A549 (cell line): ENCODE results near the gene TAF8. TPM values are rescaled to one million over a fixed set of nuclear protein-coding genes. Genes with fewer than 3 reads are reported as not detected.

ENCODE experiments used
- ATAC-seq, 2 experiments: fragments of 200-7000 bp in 1 of 2; fragments of >200 bp in 1 of 2; cut with Nextera tagmentation in 1 of 2; cut with Tn5 transposase in 1 of 2; 3 replicates each; pipeline versions ENCODE4 v1.8.0 to v1.9.1; 2018 to 2020; ENCODE audit warnings: mild to moderate bottlenecking in 1 of 2, moderate library complexity in 1 of 2
- CTCF ChIA-PET: fragments of 300-600 bp; sonication (Branson Sonifier 250); formaldehyde crosslinking; extraction: SDS; loops from one replicate; lab custom pipeline; 2021; ENCODE audit warnings: antibody characterized with exemption, inconsistent platforms; lab: Yijun Ruan, JAX
- POLR2A ChIA-PET: fragments of 350-600 bp; formaldehyde crosslinking; extraction: SDS; loops from one replicate; lab custom pipeline; 2021; ENCODE audit warnings: antibody characterized with exemption, inconsistent platforms; lab: Yijun Ruan, JAX
- DNase-seq, 2 experiments: peaks; one replicate each; pipeline versions ENCODE4 v3.0.0 to v3.0.0-alpha.2; 2011 to 2016; ENCODE audit warnings: low read depth in 1 of 2, low spot score in 1 of 2
- FAIRE-seq: peaks from 2 replicates; lab custom pipeline; 2011; peaks lifted over from hg19 to GRCh38; lab: Jason Lieb, UNC
- H3K27ac ChIP-seq, 2 experiments: fragments of >200 bp; sonication (Bioruptor Twin); formaldehyde crosslinking; 3 replicates each; pipeline ENCODE4 v1.5.1; 2016 to 2017
- H3K4me1 ChIP-seq: fragments of >200 bp; sonication (Bioruptor Twin); formaldehyde crosslinking; 3 replicates; pipeline ENCODE4 v1.6.1; 2016
- H3K4me2 ChIP-seq: fragments of >200 bp; sonication (Bioruptor Twin); formaldehyde crosslinking; 3 replicates; pipeline ENCODE4 v1.6.1; 2016
- H3K4me3 ChIP-seq: fragments of >200 bp; sonication (Bioruptor Twin); formaldehyde crosslinking; 3 replicates; pipeline ENCODE4 v1.5.1; 2016
- H3K9me3 ChIP-seq: fragments of >200 bp; sonication (Bioruptor Twin); formaldehyde crosslinking; 3 replicates; pipeline ENCODE4 v1.6.1; 2016
- BHLHE40 ChIP-seq: IDR thresholded peaks from 2 replicates; pipeline ENCODE4 v1.6.1; 2012; ENCODE audit warnings: low read depth, low read length, inconsistent platforms
- CBX8 ChIP-seq: fragments of 200-600 bp; sonication (generic); IDR thresholded peaks from 2 replicates; pipeline ENCODE4 v1.6.1; 2016
- CEBPB ChIP-seq, 2 experiments: fragments of >200 bp in 1 of 2; sonication (Bioruptor Twin) in 1 of 2; formaldehyde crosslinking in 1 of 2; IDR thresholded peaks; 2 replicates each; pipeline ENCODE4 v1.6.1; 2012 to 2016
- EHF ChIP-seq: fragments of 250-450 bp; sonication (Bioruptor Pico); IDR thresholded peaks from 2 replicates; pipeline ENCODE4 v1.5.0; 2020; ENCODE audit warnings: mild to moderate bottlenecking
- EHMT2 ChIP-seq: fragments of 200-600 bp; sonication (generic); IDR thresholded peaks from 2 replicates; pipeline ENCODE4 v1.6.1; 2016; ENCODE audit warnings: antibody characterized with exemption, low read depth, mild to moderate bottlenecking, moderate library complexity
- EP300 ChIP-seq, 2 experiments: fragments of >200 bp; sonication (Bioruptor Twin); formaldehyde crosslinking; IDR thresholded peaks; 2 replicates in 1 of 2; 3 replicates in 1 of 2; pipeline ENCODE4 v1.6.1; 2016 to 2017
- ESRRA ChIP-seq: fragments of 150-350 bp; IDR thresholded peaks from 2 replicates; pipeline ENCODE4 v1.6.1; 2014; ENCODE audit warnings: mild to moderate bottlenecking, low read length, borderline replicate concordance
- FOSB ChIP-seq: fragments of 250-450 bp; sonication (Bioruptor Pico); IDR thresholded peaks from 2 replicates; pipeline ENCODE4 v1.5.0; 2020; ENCODE audit warnings: mild to moderate bottlenecking, moderate library complexity
- FOSL2 ChIP-seq, 2 experiments: fragments of 450-650 bp in 1 of 2; fragments of >200 bp in 1 of 2; sonication (Bioruptor Twin) in 1 of 2; formaldehyde crosslinking; IDR thresholded peaks; 2 replicates each; pipeline versions ENCODE4 v1.5.0 to v1.6.1; 2016 to 2020; ENCODE audit warnings: mild to moderate bottlenecking in 1 of 2, moderate library complexity in 1 of 2
- HOXB13 ChIP-seq: fragments of 250-450 bp; sonication (Bioruptor Pico); IDR thresholded peaks from 2 replicates; pipeline ENCODE4 v1.5.0; 2020; ENCODE audit warnings: low read depth, mild to moderate bottlenecking, moderate library complexity
- HOXB5 ChIP-seq: fragments of 250-450 bp; sonication (Bioruptor Pico); IDR thresholded peaks from 2 replicates; pipeline ENCODE4 v1.5.0; 2020; ENCODE audit warnings: mild to moderate bottlenecking, moderate library complexity
- JUN ChIP-seq, 2 experiments: fragments of >200 bp; sonication (Bioruptor Twin); formaldehyde crosslinking; IDR thresholded peaks; 2 replicates in 1 of 2; 3 replicates in 1 of 2; pipeline ENCODE4 v1.6.1; 2016 to 2017
- KDM5A ChIP-seq: fragments of 200-600 bp; sonication (generic); IDR thresholded peaks from 2 replicates; pipeline ENCODE4 v1.6.1; 2016; ENCODE audit warnings: antibody characterized with exemption, mild to moderate bottlenecking
- MAZ ChIP-seq: fragments of 150-350 bp; IDR thresholded peaks from 2 replicates; pipeline ENCODE4 v1.6.1; 2014; ENCODE audit warnings: antibody characterized with exemption, low read depth, low read length, borderline replicate concordance
- MYC ChIP-seq: IDR thresholded peaks from 2 replicates; pipeline ENCODE4 v1.6.1; 2012; ENCODE audit warnings: mild to moderate bottlenecking, inconsistent platforms, low read length, improper control_type of control experiment, borderline replicate concordance
- NFE2L2 ChIP-seq: fragments of 150-350 bp; conservative IDR thresholded peaks from 2 replicates; pipeline ENCODE4 v1.6.1; 2014; ENCODE audit warnings: low read length
- NR3C1 ChIP-seq: fragments of >200 bp; sonication (Bioruptor Twin); formaldehyde crosslinking; IDR thresholded peaks from 3 replicates; pipeline ENCODE4 v1.6.1; 2017
- RAD21 ChIP-seq, 2 experiments: fragments of >200 bp in 1 of 2; sonication (Bioruptor Twin) in 1 of 2; formaldehyde crosslinking in 1 of 2; IDR thresholded peaks in 1 of 2; conservative IDR thresholded peaks in 1 of 2; 2 replicates in 1 of 2; 3 replicates in 1 of 2; pipeline ENCODE4 v1.6.1; 2012 to 2018; ENCODE audit warnings: inconsistent platforms in 1 of 2
- RARB ChIP-seq: fragments of 250-450 bp; sonication (Bioruptor Pico); IDR thresholded peaks from 2 replicates; pipeline ENCODE4 v1.8.0; 2021; ENCODE audit warnings: mild to moderate bottlenecking, moderate library complexity
- RNF2 ChIP-seq: fragments of 200-600 bp; sonication (generic); IDR thresholded peaks from 2 replicates; pipeline ENCODE4 v1.6.1; 2016; ENCODE audit warnings: low read depth, mild to moderate bottlenecking, antibody characterized with exemption, moderate library complexity, borderline replicate concordance
- SMC3 ChIP-seq: fragments of >200 bp; sonication (Bioruptor Twin); formaldehyde crosslinking; IDR thresholded peaks from 3 replicates; pipeline ENCODE4 v1.6.1; 2018; ENCODE audit warnings: inconsistent platforms
- SREBF2 ChIP-seq: fragments of 450-650 bp; IDR thresholded peaks from 2 replicates; pipeline ENCODE4 v1.6.1; 2014; ENCODE audit warnings: mild to moderate bottlenecking, moderate library complexity
- TP53 ChIP-seq: fragments of 250-450 bp; sonication (Bioruptor Pico); IDR thresholded peaks from 2 replicates; pipeline ENCODE4 v1.5.0; 2021; ENCODE audit warnings: mild to moderate bottlenecking, moderate library complexity
- WGBS: methylation state at CpG from one replicate; pipeline ENCODE4 v1.1.6; 2017; ENCODE audit errors: missing lambda C conversion rate; 5-methylcytosine and 5-hydroxymethylcytosine counted together
- polyA plus RNA-seq, 4 experiments: library from polyadenylated mRNA; depleted of rRNA in 3 of 4; stranded (reverse); fragments of >200 nt; fragmentation: RNase III in 1 of 4; extraction: RNeasy Plus Mini Kit Qiagen cat#74134 plus additional on column Dnase treatment in 1 of 4; gene quantifications; 2 replicates in 3 of 4; 3 replicates in 1 of 4; pipeline ENCODE4 v1.2.3, GENCODE V29; 2011 to 2017
- TF ChIP-seq, protein P1 (sequence below): fragments of 150-350 bp; IDR thresholded peaks from 2 replicates; pipeline ENCODE4 v1.6.1; 2014; ENCODE audit warnings: low read depth, mild to moderate bottlenecking, low read length
- TF ChIP-seq, protein P2 (sequence below): fragments of 250-450 bp; sonication (Bioruptor Pico); IDR thresholded peaks from 2 replicates; pipeline ENCODE4 v1.5.0; 2021; ENCODE audit warnings: mild to moderate bottlenecking, moderate library complexity, borderline replicate concordance
- TF ChIP-seq, protein P3 (sequence below): IDR thresholded peaks from 2 replicates; pipeline ENCODE4 v1.6.1; 2012; ENCODE audit warnings: low read depth, borderline replicate concordance
- TF ChIP-seq, protein P4 (sequence below): fragments of 250-450 bp; sonication (Bioruptor Pico); IDR thresholded peaks from 2 replicates; pipeline ENCODE4 v1.5.0; 2020; ENCODE audit warnings: low read depth, mild to moderate bottlenecking, moderate library complexity

The TAF8 gene
- polyA plus RNA-seq, 2 of the 4 experiments (the other 2 are of a cell fraction) = 14.0 to 18.7 TPM

DNA sequence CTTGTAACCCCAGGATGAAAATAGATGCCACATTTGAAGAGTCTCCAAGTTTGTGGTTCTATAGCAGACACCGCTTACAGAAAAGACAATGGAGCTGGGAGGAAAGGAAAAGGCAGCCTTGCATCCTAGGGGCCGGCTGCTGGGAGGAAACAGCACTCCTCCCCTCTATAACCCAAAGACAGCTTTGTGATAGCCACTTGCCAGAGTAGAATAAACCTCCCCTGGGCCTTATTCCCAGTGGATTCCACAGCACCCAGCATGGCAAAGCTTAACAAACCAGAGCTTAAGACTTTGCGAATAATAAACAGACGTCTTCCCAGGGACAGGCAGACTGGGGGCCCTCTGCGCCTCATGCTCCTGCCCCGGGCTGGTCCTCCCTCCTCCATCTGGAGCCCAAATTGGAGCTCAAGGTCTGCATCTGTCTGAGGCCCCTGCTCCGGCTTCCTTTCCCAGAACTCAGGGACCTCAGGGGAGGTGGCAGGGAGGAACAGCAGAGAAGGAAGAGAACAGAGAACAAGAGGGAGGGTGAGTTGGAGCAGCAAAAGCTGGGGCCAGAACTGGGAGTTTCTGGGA, 8.8 kb upstream of the TAF8 start:
- TF ChIP-seq ESRRA (no peak), KDM5A (no peak), CBX8 (no peak), MYC (no peak), NR3C1 (no peak), BHLHE40 (no peak), RNF2 (no peak), EP300 (IDR thresholded peaks at IDR 0.05) (no peak)
- TF ChIP-seq, protein P1, sequence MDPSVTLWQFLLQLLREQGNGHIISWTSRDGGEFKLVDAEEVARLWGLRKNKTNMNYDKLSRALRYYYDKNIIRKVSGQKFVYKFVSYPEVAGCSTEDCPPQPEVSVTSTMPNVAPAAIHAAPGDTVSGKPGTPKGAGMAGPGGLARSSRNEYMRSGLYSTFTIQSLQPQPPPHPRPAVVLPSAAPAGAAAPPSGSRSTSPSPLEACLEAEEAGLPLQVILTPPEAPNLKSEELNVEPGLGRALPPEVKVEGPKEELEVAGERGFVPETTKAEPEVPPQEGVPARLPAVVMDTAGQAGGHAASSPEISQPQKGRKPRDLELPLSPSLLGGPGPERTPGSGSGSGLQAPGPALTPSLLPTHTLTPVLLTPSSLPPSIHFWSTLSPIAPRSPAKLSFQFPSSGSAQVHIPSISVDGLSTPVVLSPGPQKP = no peak
- TF ChIP-seq, protein P2, sequence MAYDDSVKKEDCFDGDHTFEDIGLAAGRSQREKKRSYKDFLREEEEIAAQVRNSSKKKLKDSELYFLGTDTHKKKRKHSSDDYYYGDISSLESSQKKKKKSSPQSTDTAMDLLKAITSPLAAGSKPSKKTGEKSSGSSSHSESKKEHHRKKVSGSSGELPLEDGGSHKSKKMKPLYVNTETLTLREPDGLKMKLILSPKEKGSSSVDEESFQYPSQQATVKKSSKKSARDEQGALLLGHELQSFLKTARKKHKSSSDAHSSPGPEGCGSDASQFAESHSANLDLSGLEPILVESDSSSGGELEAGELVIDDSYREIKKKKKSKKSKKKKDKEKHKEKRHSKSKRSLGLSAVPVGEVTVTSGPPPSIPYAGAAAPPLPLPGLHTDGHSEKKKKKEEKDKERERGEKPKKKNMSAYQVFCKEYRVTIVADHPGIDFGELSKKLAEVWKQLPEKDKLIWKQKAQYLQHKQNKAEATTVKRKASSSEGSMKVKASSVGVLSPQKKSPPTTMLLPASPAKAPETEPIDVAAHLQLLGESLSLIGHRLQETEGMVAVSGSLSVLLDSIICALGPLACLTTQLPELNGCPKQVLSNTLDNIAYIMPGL (CRISPR knock-in tag) = no peak
- ChIA-PET CTCF (interaction anchor here (1.1 to 11.6 kb wide), 6 partner anchors 86 to 267 kb away, joined by 3 to 191 read pairs (median 39); partner anchors contain the start of genes CCND3, PRICKLE4 and TOMM6), POLR2A (interaction anchor here (0.6 kb wide), 1 partner anchor 255 kb away, joined by 3 read pairs; no protein-coding TSS in a partner anchor)
- WGBS = 80% methylated on average over 3 of the region's 7 CpGs
- no peak for ATAC-seq
- Histone ChIP-seq H3K4me1 (peaks cover 56% of the 10 kb centered on the region), H3K27ac (peak overlapping the region; percentile 63 to 96), H3K9me3 (no peaks in the 10 kb centered on the region), H3K4me3 (no peak overlapping the region), H3K4me2 (no peak overlapping the region)
- FAIRE-seq = no peak
- no peak for DNase-seq

DNA sequence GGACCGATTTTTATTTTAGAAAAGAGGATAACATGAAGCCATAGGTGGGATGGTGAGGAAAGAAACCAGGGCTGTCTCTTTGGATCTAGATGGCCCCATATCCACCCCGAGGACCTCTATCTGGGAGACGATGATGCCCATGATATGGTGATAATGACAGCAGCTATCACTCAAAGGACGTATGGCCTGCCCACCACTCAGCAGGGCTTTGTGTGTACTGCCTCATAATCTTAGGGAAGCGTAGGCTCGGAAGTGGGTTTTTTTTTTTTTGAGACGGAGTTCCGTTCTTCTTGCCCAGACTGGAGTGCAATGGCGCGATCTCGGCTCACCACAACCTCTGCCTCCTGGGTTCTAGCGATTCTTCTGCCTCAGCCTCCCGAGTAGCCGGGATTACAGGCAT, 8.2 kb upstream of the TAF8 start:
- H3K27ac ChIP-seq = peak overlapping the region; percentile 63 to 96; a peak in 5 of 6 replicates
- ATAC-seq (no peak), DNase-seq (no peak), FAIRE-seq (no peak)
- H3K9me3 ChIP-seq = no peaks in the 10 kb centered on the region
- no peak overlapping the region for H3K4me2 ChIP-seq
- H3K4me3 ChIP-seq = no peak overlapping the region
- TF ChIP-seq EHF (CRISPR knock-in tag) (no peak), CEBPB (IDR thresholded peaks at IDR 0.05) (no peak), NFE2L2 (no peak), EHMT2 (no peak), EP300 (IDR thresholded peaks at IDR 0.05) (no peak), JUN (IDR thresholded peaks at IDR 0.05) (no peak), CBX8 (no peak)
- TF ChIP-seq, protein P3, sequence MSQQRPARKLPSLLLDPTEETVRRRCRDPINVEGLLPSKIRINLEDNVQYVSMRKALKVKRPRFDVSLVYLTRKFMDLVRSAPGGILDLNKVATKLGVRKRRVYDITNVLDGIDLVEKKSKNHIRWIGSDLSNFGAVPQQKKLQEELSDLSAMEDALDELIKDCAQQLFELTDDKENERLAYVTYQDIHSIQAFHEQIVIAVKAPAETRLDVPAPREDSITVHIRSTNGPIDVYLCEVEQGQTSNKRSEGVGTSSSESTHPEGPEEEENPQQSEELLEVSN = no peak
- WGBS = 90% methylated on average over 14 of the region's 14 CpGs
- CTCF ChIA-PET = interaction anchor here (1.1 to 11.6 kb wide), 4 partner anchors 106 to 257 kb away, joined by 8 to 191 read pairs (median 90); partner anchors contain the start of genes CCND3, PRICKLE4 and TOMM6
- peaks cover 60% of the 10 kb centered on the region for H3K4me1 ChIP-seq
- POLR2A ChIA-PET = no interaction called here

DNA sequence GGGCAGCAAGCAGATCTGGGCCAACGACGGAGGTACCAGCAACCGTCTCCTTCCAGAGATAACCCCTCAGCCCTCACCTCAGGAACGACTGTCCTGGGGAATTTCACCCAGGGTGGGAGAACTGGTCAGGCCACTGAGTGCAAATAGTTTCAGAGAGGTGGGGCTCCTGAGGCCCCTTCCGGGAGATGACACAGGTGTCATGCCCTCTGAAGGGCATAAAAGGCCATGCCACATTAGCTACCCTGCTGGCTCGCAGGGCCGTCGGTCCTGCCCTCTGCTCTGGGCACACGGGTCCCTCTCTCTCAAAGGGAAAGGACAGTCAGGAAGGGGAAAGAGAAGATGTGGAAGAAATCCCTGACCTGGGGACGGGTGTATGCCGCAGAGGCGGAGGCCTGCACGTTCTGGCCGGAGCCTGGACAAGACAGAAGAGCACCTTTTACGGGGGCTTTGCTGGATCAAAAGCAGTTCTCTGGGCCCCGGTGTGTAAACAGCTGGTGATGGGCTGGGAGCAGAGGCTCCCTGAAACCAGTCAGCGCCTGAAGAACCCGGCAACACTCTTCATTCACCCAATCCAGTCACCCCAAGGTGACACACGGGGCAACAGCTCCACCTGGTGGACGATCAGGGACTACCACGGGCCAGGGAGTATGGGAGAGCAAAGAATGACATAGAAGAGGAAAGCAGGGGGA, 6.4 kb upstream of the TAF8 start:
- 29% methylated on average over 19 of the region's 21 CpGs for WGBS
- Histone ChIP-seq H3K27ac (peak overlapping the region; percentile 88 to 96), H3K4me3 (no peak overlapping the region), H3K4me2 (peak overlapping the region; percentile 81), H3K4me1 (peaks cover 66% of the 10 kb centered on the region), H3K9me3 (no peaks in the 10 kb centered on the region)
- peak; percentile 81 to 82 for DNase-seq
- no peak for FAIRE-seq
- CTCF ChIA-PET = interaction anchor here (0.7 to 11.6 kb wide), 58 partner anchors 8 to 676 kb away, joined by 3 to 191 read pairs (median 4); partner anchors contain the start of genes BYSL, CCND3, FRS3 and MED20
- peak; percentile 87 to 92 for ATAC-seq
- POLR2A ChIA-PET = no interaction called here
- TF ChIP-seq MAZ (0 out of 2 replicates have a peak, but pooled peaks have one; percentile 25), SREBF2 (no peak), SMC3 (peak; percentile 95), RARB (no peak), TP53 (CRISPR knock-in tag) (no peak), RAD21 (conservative IDR thresholded peaks at IDR 0.05 in 1 of 2, IDR thresholded peaks at IDR 0.05 in 1 of 2) (peak; percentile 98), FOSL2 (IDR thresholded peaks at IDR 0.05) (no peak), FOSL2 (CRISPR knock-in tag; IDR thresholded peaks at IDR 0.05) (peak; percentile 16; the same call in 1 of the 2 replicates), HOXB5 (no peak), HOXB13 (no peak), FOSB (no peak)
- TF ChIP-seq, protein P4, sequence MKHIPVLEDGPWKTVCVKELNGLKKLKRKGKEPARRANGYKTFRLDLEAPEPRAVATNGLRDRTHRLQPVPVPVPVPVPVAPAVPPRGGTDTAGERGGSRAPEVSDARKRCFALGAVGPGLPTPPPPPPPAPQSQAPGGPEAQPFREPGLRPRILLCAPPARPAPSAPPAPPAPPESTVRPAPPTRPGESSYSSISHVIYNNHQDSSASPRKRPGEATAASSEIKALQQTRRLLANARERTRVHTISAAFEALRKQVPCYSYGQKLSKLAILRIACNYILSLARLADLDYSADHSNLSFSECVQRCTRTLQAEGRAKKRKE = no peak
